Natural killer cell treated with Interleukin-12 subunit alpha and Interleukin-12 subunit beta and Interleukin-15 and Interleukin-18, amount 100 ng/mL, for 72 hours (primary cell): Measurements from ENCODE around the gene HFE. TPM values are rescaled to one million over a fixed set of nuclear protein-coding genes. Genes with fewer than 3 reads are reported as not detected.

Source experiments
- ATAC-seq, 2 donors: fragments of 150-1000 bp; cut with Tn5 transposase in 1 of 2; sonication (Bioruptor Pico), chemical (Tn5 transposase) in 1 of 2; 2 replicates each; pipeline ENCODE4 v1.10.0; 2021
- DNase-seq: peaks from one replicate; pipeline ENCODE4 v3.0.0; 2022; ENCODE audit warnings: low spot score
- H3K27ac Mint-ChIP-seq, 2 donors: 1 replicate in 1 of 2; 2 replicates in 1 of 2; pipeline ENCODE4 v1.8.0; 2022; ENCODE audit warnings: mixed read lengths in 2 of 2, mild to moderate bottlenecking in 1 of 2, moderate library complexity in 1 of 2
- H3K27me3 Mint-ChIP-seq, 2 donors: 1 replicate in 1 of 2; 2 replicates in 1 of 2; pipeline ENCODE4 v1.8.0; 2022; ENCODE audit warnings: mixed read lengths in 2 of 2
- H3K36me3 Mint-ChIP-seq: one replicate; pipeline ENCODE4 v1.8.0; 2022; ENCODE audit warnings: mixed read lengths
- H3K4me1 Mint-ChIP-seq, 2 donors: 1 replicate in 1 of 2; 2 replicates in 1 of 2; pipeline ENCODE4 v1.8.0; 2022; ENCODE audit warnings: low read depth in 2 of 2, mixed read lengths in 2 of 2, mild to moderate bottlenecking in 1 of 2
- H3K4me3 Mint-ChIP-seq: one replicate; pipeline ENCODE4 v1.8.0; 2022; ENCODE audit warnings: mixed read lengths
- H3K9me3 Mint-ChIP-seq: 2 replicates; pipeline ENCODE4 v1.8.0; 2022; ENCODE audit warnings: mixed read lengths
- total RNA-seq, 2 donors: library from RNA; stranded (reverse); gene quantifications; one replicate each; pipeline ENCODE4 v1.2.3, GENCODE V29; 2022

Gene HFE
- total RNA-seq, 2 donors from 2014 or later: 0.62 to 1.5 TPM

DNA sequence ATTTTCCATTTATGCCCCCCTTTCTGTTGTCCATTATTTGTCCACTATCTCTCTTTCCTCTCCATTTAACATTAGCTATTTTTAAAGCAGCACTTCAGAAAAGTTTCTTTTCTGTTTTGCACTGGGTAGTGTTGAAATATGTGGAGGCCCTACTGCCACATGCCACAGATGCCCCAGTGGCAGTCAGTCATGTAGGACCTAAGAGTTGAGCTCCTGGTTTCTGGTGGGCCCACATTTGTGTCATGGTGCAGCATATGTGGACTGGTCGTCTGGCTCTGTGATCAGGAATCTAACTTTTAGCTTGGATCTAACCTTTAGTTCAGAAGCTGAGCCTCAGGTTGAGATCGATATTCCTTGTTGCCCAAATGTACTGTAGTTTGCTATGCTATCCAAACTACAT is 54.8 kb downstream of the HFE start:
- Mint-ChIP-seq H3K36me3 (peaks cover 4% of the 10 kb centered on the region), H3K4me3 (no peak overlapping the region), H3K27me3 (no peaks in the 10 kb centered on the region), H3K27ac (no peak overlapping the region), H3K9me3 (no peaks in the 10 kb centered on the region), H3K4me1 (peaks cover 0 to 4% of the 10 kb centered on the region in 2 donors)
- DNase-seq (no peak), ATAC-seq (peak in 1 of 2 donors; percentile 50)

Other genes with a start within 250 kb of the HFE start
- gene SLC17A3, start 213.2 kb upstream of the HFE start, total RNA-seq: not detected
- not detected for gene SLC17A2, start 156.7 kb upstream of the HFE start, total RNA-seq
- 10 to 100 TPM; 17.8 to 19.1 TPM for gene TRIM38, start 124.6 kb upstream of the HFE start, total RNA-seq